ENCODE measurements around the gene PRRT4. TPM values are rescaled to one million over a fixed set of nuclear protein-coding genes. Genes with fewer than 3 reads are reported as not detected.

Gene PRRT4
- total and polyA plus RNA-seq, 9 of the 15 experiments (the other 6 are each of a cell fraction or from before 2014, with no cell fraction given) = not detected

DNA sequence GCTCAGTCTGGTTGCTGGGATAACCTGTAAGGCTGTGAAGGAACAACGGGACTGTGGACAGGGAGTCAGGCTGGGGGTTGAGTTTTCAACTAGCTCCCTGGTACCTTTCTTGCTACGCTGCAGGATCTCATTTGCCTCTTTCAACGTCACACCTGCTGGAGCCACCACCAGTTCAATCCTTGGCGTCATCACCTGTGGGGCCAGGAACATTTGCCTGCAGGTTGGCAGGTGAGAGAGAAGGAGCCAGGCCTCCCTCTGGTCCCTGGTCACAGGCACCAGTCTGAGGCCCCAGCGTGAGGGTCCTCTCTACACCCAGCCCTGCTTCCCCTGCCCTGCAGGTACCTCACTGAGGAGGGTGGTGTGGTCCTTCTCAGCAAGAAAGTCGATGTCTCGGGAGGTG lies 38.5 kb upstream of the PRRT4 start:
- H3K36me3 ChIP-seq (ENCODE audit: control insufficient read depth, insufficient read depth, low read length) = peaks cover 89% of the 10 kb centered on the region
- 93% methylated on average over 7 of the region's 7 CpGs for WGBS (ENCODE audit: insufficient coverage, low coverage, missing lambda C conversion rate)
- BruUV-seq (replicated peaks) = no TSS peak
- CTCF ChIA-PET (ENCODE audit: low intra/inter-chr PET ratio) = interaction anchor here (8.2 kb wide), 1 partner anchor 26 kb away, joined by 134 read pairs; no protein-coding TSS in a partner anchor
- POLR2A ChIA-PET = interaction anchor here (0.7 to 1.4 kb wide), 4 partner anchors 9 to 55 kb away, joined by 3 to 6 read pairs (median 4); no protein-coding TSS in a partner anchor
- peaks cover 15 to 19% of the 10 kb centered on the region in 2 experiments; a peak in 4 of 5 replicates for H3K4me1 ChIP-seq (replicated peaks in 1 of 2; ENCODE audit: control insufficient read depth in 2 of 2, insufficient read depth in 2 of 2, low read length in 2 of 2)
- H3K9me1 ChIP-seq (ENCODE audit: control insufficient read depth, insufficient read depth, low read length) = no peaks in the 10 kb centered on the region
- H3K4me2 ChIP-seq (ENCODE audit: insufficient read depth, low read length) = no peak overlapping the region
- H4K20me1 ChIP-seq (replicated peaks; ENCODE audit: control insufficient read depth, insufficient read depth, low read length) = peaks cover 5% of the 10 kb centered on the region; the same call in 1 of the 2 replicates
- no peak overlapping the region for H3K9ac ChIP-seq (ENCODE audit: insufficient read depth in 1 of 2, low read depth in 2 of 2, low read length in 2 of 2)
- in situ Hi-C loops (cut with MboI) = no loop called here
- peaks cover 16% of the 10 kb centered on the region for H3K79me2 ChIP-seq (ENCODE audit: control insufficient read depth, insufficient read depth, low read length)
- DNase-seq (ENCODE audit: extremely low read depth in 1 of 4, low spot score in 3 of 4) (no peak), ATAC-seq (no peak), FAIRE-seq (no peak)
- H3K27me3 ChIP-seq (ENCODE audit: control insufficient read depth in 2 of 2, insufficient read depth in 2 of 2, low read length in 2 of 2) = no peaks in the 10 kb centered on the region
- TF ChIP-seq, protein P1, sequence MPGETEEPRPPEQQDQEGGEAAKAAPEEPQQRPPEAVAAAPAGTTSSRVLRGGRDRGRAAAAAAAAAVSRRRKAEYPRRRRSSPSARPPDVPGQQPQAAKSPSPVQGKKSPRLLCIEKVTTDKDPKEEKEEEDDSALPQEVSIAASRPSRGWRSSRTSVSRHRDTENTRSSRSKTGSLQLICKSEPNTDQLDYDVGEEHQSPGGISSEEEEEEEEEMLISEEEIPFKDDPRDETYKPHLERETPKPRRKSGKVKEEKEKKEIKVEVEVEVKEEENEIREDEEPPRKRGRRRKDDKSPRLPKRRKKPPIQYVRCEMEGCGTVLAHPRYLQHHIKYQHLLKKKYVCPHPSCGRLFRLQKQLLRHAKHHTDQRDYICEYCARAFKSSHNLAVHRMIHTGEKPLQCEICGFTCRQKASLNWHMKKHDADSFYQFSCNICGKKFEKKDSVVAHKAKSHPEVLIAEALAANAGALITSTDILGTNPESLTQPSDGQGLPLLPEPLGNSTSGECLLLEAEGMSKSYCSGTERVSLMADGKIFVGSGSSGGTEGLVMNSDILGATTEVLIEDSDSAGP (CRISPR knock-in tag; IDR thresholded peaks at IDR 0.05) = no peak
- TF ChIP-seq, protein P2, sequence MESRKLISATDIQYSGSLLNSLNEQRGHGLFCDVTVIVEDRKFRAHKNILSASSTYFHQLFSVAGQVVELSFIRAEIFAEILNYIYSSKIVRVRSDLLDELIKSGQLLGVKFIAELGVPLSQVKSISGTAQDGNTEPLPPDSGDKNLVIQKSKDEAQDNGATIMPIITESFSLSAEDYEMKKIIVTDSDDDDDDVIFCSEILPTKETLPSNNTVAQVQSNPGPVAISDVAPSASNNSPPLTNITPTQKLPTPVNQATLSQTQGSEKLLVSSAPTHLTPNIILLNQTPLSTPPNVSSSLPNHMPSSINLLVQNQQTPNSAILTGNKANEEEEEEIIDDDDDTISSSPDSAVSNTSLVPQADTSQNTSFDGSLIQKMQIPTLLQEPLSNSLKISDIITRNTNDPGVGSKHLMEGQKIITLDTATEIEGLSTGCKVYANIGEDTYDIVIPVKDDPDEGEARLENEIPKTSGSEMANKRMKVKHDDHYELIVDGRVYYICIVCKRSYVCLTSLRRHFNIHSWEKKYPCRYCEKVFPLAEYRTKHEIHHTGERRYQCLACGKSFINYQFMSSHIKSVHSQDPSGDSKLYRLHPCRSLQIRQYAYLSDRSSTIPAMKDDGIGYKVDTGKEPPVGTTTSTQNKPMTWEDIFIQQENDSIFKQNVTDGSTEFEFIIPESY (CRISPR knock-in tag; IDR thresholded peaks at IDR 0.05) = no peak
- TF ChIP-seq THRAP3 (IDR thresholded peaks at IDR 0.05; ENCODE audit: borderline replicate concordance) (no peak), NR4A1 (CRISPR knock-in tag; IDR thresholded peaks at IDR 0.05) (no peak), NR4A1 (tag; IDR thresholded peaks at IDR 0.05) (no peak), C11orf30 (IDR thresholded peaks at IDR 0.05; ENCODE audit: low read depth) (no peak), RUNX1 (IDR thresholded peaks at IDR 0.05; ENCODE audit: low read depth) (no peak), BCOR (IDR thresholded peaks at IDR 0.05) (no peak), PTTG1 (tag; IDR thresholded peaks at IDR 0.05; ENCODE audit: low read depth) (no peak), ELF2 (CRISPR knock-in tag; IDR thresholded peaks at IDR 0.05) (no peak), NR2C1 (IDR thresholded peaks at IDR 0.05) (no peak), NR2C1 (tag; IDR thresholded peaks at IDR 0.05) (no peak), NR1H2 (CRISPR knock-in tag; IDR thresholded peaks at IDR 0.05) (no peak)
- TF ChIP-seq, protein P3, sequence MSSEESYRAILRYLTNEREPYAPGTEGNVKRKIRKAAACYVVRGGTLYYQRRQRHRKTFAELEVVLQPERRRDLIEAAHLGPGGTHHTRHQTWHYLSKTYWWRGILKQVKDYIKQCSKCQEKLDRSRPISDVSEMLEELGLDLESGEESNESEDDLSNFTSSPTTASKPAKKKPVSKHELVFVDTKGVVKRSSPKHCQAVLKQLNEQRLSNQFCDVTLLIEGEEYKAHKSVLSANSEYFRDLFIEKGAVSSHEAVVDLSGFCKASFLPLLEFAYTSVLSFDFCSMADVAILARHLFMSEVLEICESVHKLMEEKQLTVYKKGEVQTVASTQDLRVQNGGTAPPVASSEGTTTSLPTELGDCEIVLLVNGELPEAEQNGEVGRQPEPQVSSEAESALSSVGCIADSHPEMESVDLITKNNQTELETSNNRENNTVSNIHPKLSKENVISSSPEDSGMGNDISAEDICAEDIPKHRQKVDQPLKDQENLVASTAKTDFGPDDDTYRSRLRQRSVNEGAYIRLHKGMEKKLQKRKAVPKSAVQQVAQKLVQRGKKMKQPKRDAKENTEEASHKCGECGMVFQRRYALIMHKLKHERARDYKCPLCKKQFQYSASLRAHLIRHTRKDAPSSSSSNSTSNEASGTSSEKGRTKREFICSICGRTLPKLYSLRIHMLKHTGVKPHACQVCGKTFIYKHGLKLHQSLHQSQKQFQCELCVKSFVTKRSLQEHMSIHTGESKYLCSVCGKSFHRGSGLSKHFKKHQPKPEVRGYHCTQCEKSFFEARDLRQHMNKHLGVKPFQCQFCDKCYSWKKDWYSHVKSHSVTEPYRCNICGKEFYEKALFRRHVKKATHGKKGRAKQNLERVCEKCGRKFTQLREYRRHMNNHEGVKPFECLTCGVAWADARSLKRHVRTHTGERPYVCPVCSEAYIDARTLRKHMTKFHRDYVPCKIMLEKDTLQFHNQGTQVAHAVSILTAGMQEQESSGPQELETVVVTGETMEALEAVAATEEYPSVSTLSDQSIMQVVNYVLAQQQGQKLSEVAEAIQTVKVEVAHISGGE (CRISPR knock-in tag; IDR thresholded peaks at IDR 0.05) = no peak
- no peak overlapping the region for H3K4me3 ChIP-seq
- no peak overlapping the region for H3K27ac ChIP-seq (ENCODE audit: extremely low read depth, low read depth, low read length)
- H2AFZ ChIP-seq (ENCODE audit: low read depth, low read length) = no peak overlapping the region
- H3K9me3 ChIP-seq (replicated peaks; ENCODE audit: control insufficient read depth, insufficient read depth, low read depth, low read length) = no peaks in the 10 kb centered on the region
- intact Hi-C loops (cut with micrococcal nuclease) = no loop called here

Measured in K562 (cell line).